DOHH2 (cell line): ENCODE data around the gene PPP3CA.

Experiments
- H3F3A ChIP-seq: fragments of 200-600 bp; sonication (generic), shearing (Covaris generic); 2 replicates; pipeline ENCODE4 v1.6.0; 2016; ENCODE audit warnings: antibody characterized with exemption, mild to moderate bottlenecking; ENCODE audit not compliant: control insufficient read depth, insufficient read depth
- H3K27ac ChIP-seq: fragments of 200-600 bp; sonication (generic); 2 replicates; pipeline ENCODE4 v1.5.1; 2014; ENCODE audit warnings: low read depth, mild to moderate bottlenecking, low read length, moderate library complexity
- H3K27me3 ChIP-seq: fragments of 200-600 bp; sonication (generic); 2 replicates; pipeline ENCODE4 v1.6.1; 2014; ENCODE audit warnings: mild to moderate bottlenecking, low read length, mixed read lengths; ENCODE audit not compliant: control insufficient read depth
- H3K36me3 ChIP-seq: fragments of 200-600 bp; sonication (generic); 2 replicates; pipeline ENCODE4 v1.6.1; 2014; ENCODE audit warnings: mild to moderate bottlenecking, low read length, moderate library complexity, mixed read lengths; ENCODE audit not compliant: control insufficient read depth
- H3K4me1 ChIP-seq: fragments of 200-600 bp; sonication (generic); 2 replicates; pipeline ENCODE4 v1.6.1; 2014; ENCODE audit warnings: mild to moderate bottlenecking, low read length, mixed read lengths; ENCODE audit not compliant: control insufficient read depth
- H3K4me2 ChIP-seq: fragments of 200-600 bp; sonication (generic); 2 replicates; pipeline ENCODE4 v1.6.0; 2014; ENCODE audit warnings: mild to moderate bottlenecking, low read length, moderate library complexity
- H3K4me3 ChIP-seq: fragments of 200-600 bp; sonication (generic); 2 replicates; pipeline ENCODE4 v1.5.1; 2014; ENCODE audit warnings: mild to moderate bottlenecking, low read length, mixed read lengths
- H3K79me2 ChIP-seq: fragments of 200-600 bp; sonication (generic); 2 replicates; pipeline ENCODE4 v1.6.1; 2014; ENCODE audit warnings: mild to moderate bottlenecking, low read length, mixed read lengths; ENCODE audit not compliant: control insufficient read depth
- H3K9me2 ChIP-seq: fragments of 200-600 bp; sonication (generic); replicated peaks from 2 replicates; pipeline ENCODE4 v1.6.1; 2014; ENCODE audit warnings: mild to moderate bottlenecking, low read length, mixed read lengths; ENCODE audit not compliant: control insufficient read depth
- H3K9me3 ChIP-seq: fragments of 200-600 bp; sonication (generic); 2 replicates; pipeline ENCODE4 v1.6.1; 2014; ENCODE audit warnings: antibody characterized with exemption, low read length, mixed read lengths; ENCODE audit not compliant: control insufficient read depth, insufficient read depth
- H4K20me1 ChIP-seq: fragments of 200-600 bp; sonication (generic); 2 replicates; pipeline ENCODE4 v1.6.0; 2014; ENCODE audit warnings: low read depth, mild to moderate bottlenecking, antibody characterized with exemption, low read length, moderate library complexity; ENCODE audit not compliant: control insufficient read depth, insufficient read depth
- CTCF ChIP-seq: fragments of 200-600 bp; sonication (generic); IDR thresholded peaks from one replicate; pipeline ENCODE4 v1.5.1; 2014; ENCODE audit warnings: antibody characterized with exemption, mild to moderate bottlenecking, low read depth, low read length; ENCODE audit not compliant: poor library complexity, severe bottlenecking
- EZH2phosphoT487 ChIP-seq: fragments of 200-600 bp; sonication (generic); IDR thresholded peaks from 2 replicates; pipeline ENCODE4 v1.6.1; 2017; ENCODE audit warnings: borderline replicate concordance, mild to moderate bottlenecking, antibody characterized with exemption, low read length, moderate library complexity, mixed read lengths

PPP3CA gene

GRCh38 chr4:101177154-101177553 is 170.2 kb downstream of the PPP3CA start:
- Histone ChIP-seq H3K4me3 (no peak overlapping the region), H3K4me2 (no peak overlapping the region), H3K27me3 (no peaks in the 10 kb centered on the region), H3K27ac (no peak overlapping the region), H3K9me2 (no peaks in the 10 kb centered on the region), H4K20me1 (no peaks in the 10 kb centered on the region), H3K4me1 (no peaks in the 10 kb centered on the region), H3F3A (no peaks in the 10 kb centered on the region), H3K79me2 (no peaks in the 10 kb centered on the region), H3K36me3 (no peaks in the 10 kb centered on the region), H3K9me3 (no peaks in the 10 kb centered on the region)
- TF ChIP-seq CTCF (no peak), EZH2phosphoT487 (no peak)

GRCh38 chr4:101175896-101176676 is 171.2 kb downstream of the PPP3CA start:
- H3K4me2 ChIP-seq = no peak overlapping the region
- no peak overlapping the region for H3K27ac ChIP-seq
- H3K9me3 ChIP-seq = no peaks in the 10 kb centered on the region
- no peaks in the 10 kb centered on the region for H3K27me3 ChIP-seq
- H3K79me2 ChIP-seq = no peaks in the 10 kb centered on the region
- H3F3A ChIP-seq = no peaks in the 10 kb centered on the region
- no peaks in the 10 kb centered on the region for H3K36me3 ChIP-seq
- H4K20me1 ChIP-seq = no peaks in the 10 kb centered on the region
- H3K4me3 ChIP-seq = no peak overlapping the region
- no peak for TF ChIP-seq CTCF
- no peak for TF ChIP-seq EZH2phosphoT487
- no peaks in the 10 kb centered on the region for H3K9me2 ChIP-seq
- no peaks in the 10 kb centered on the region for H3K4me1 ChIP-seq

- no peaks in the 10 kb centered on the region for H3F3A ChIP-seq
- no peaks in the 10 kb centered on the region for H3K4me1 ChIP-seq
- no peak overlapping the region for H3K4me3 ChIP-seq
- no peak overlapping the region for H3K27ac ChIP-seq
- no peak for TF ChIP-seq CTCF
- no peak for TF ChIP-seq EZH2phosphoT487
- no peaks in the 10 kb centered on the region for H3K9me2 ChIP-seq
- H3K79me2 ChIP-seq = no peaks in the 10 kb centered on the region
- no peaks in the 10 kb centered on the region for H3K9me3 ChIP-seq
- H3K4me2 ChIP-seq = no peak overlapping the region
- H3K27me3 ChIP-seq = no peaks in the 10 kb centered on the region
- no peaks in the 10 kb centered on the region for H3K36me3 ChIP-seq
- H4K20me1 ChIP-seq = no peaks in the 10 kb centered on the region
Observed at GRCh38 chr4:101174679-101175345, 172.5 kb downstream of the PPP3CA start.
